Ammon's horn (tissue), 1 donor: Measurements from ENCODE around the gene SMIM43.
"Not testable (repeated sequence)": the region's sequence is repeated elsewhere in the genome, so short reads cannot be mapped to it uniquely, and the experiment has no call there.

Experiments used
- DNase-seq: peaks from one replicate; pipeline ENCODE4 v3.0.0-alpha.2; 2016; ENCODE audit warnings: low spot score

SMIM43 gene

DNA sequence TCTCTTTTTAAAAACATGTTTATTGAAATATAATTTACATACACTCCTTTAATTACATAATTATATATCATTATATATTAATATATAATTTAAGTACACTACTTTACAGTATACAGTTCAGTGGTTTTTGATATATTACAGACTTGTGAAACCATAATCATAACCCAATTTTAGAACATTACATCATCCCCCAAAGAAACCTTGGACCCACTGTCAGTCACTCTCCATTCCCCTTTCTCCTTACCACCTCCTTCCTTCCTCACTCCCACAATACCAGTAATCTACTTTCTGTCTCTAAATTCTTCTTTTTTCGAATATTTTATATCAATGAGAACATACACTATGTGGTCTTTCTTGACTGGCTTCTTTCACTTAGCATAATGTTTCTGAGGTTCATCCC is 18.2 kb upstream of the SMIM43 start:
- DNase-seq, result no peak

DNA sequence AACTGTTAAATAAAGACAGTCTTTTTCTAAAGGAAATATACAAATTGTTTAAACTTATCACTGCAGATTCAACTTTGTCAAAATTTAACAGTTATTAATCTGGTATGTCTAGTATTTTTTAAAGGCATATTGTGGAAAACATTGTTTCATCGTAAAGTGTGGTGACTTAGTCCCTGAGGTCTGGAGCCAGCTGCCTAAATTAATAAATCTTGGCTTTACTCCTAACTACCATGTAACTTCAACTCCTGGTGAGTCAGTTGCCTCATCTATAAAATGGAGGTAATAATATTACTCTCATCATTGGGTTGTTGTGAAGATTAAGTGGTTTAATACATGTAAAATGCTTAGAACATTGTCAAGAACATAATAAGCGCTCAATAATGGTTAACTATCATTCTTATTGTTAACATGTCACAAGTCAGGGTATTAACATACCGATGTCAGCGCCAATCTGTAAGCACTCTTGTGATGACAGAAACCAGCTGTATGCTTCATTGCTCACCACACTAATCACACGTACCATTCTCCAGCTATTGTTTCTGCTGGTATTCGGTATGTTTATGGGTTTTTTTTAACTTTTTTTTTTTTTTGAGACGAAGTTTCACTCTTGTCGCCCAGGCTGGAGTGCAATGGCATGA is 14.1 kb upstream of the SMIM43 start:
- no peak for DNase-seq

DNA sequence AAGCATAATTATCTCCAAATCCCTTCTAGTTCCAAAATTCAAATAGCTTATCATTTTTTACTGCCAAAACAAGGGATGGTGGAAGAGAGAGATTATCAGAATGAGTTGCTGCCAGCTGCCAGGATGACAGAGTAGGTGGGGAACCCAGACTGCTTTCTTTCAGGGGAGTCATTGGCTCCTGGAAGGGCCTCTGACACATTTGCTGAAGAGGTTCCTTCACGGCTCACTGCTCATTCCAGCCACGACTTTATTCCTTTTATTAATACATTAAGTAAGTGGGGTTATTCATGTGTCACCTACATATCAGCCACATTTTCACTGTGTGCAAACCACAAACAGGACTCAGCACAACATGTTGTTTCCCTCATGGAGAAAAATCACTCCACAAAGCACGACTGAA is 12.7 kb upstream of the SMIM43 start:
- no peak for DNase-seq

DNA sequence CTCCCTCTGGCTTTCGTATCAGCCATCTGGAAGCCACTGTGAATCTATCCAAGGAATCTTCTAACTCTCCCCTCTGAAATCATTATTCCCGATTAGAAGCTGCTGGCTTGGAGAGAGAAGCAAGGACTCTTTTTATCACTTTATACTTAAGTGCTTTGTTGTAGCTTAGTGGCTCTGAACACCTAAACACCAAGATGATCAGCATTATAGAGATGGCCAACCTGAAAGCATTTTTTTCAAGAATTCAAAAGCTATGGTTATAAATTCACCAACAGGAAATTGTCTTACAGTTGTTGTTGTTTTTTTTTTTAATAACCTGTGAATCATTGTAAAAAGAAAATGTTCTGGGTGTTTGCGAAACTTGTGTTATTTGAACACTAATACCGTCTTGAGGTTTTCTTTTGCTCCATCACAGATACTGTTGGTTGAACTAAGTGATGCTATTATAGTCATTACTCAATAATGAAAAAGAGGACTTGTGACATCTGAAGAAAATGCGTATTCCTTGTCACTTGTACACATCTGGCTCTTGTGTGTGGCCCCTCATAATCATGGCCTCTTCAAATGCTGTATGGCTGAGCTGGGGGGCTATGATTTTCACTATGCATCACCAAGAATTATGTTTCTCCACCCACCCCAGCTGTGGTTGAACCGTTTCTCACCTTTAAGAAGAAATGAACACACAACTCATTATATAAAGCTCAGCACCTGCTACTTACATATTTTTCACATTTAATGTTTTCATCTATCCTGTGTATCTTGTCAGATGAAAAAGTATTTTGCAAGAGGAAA is 11.8 kb upstream of the SMIM43 start:
- DNase-seq, result no peak

DNA sequence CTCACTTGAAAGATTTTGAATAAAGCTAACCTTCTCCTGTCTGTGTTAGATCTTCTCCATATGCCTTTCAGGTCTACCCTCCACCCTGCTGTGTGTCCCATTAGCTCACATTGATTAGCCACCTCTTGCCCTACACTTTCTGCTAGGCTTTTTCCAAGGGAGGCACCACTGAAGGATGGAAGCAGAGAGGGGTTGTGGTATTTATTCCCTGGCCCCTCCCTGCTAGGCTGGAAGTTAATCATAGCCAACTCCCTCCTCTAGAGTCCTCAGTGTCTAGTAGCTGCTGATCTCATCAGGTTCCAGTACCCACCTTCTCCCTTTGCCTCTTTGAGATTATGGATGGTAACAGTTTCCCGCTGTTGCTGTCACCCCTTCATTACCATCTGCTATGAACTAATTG is 8.9 kb upstream of the SMIM43 start:
- DNase-seq, result no peak

DNA sequence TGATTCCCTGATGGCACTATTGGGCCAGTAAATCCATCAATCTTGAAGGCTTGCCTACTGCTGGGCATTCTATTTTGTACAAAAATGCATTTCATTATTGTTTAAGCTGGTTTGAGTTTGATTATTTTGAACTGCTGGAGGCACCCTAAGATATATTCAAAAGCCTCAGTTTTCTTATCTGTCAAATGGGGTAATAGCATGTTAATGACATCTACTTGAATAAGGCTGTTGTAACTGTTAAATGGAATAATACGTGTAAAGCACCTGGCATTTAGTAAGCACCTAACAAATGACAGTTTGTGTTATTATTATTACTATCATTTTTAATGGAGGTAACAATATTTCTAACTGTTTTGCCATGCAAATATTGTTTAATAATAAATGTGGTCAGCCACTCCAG is 6.9 kb upstream of the SMIM43 start:
- no peak for DNase-seq

DNA sequence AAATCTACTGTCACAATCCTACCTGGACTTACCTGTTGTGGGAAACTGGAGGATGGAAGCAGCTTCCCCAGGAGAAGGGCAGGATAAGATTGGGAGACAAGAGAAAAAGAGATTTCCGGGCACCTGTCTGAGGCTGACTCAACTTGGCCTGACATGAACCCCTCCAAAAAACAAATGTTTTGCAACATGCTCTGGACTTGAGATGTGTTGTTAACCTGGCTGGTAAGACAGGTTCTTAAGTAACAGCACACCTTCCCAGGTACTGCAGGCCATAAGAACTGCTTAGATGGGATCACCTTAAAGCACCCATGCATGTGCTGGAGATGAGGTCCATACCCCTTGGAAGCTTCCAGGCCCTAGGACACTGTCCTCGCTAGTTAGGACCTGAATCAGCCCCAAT is 4.4 kb upstream of the SMIM43 start:
- no peak for DNase-seq

DNA sequence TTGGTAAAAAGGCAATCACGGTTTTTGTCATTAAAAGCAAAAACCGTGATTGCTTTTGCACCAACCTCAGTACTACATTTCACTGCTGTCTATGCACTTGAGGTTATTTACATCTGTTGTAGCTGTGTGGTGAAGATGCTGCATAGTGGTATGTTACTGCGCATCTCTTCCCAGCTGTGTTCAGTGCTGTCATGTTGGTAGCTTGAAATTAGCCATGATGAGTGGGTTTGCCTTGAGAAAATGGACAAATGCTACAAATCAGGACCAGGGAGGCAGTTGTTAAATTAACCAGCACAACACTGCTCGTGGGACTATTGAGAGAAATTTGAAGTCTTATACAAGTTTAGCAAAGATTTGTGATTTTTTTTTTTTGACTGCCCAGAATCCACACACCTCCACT is 2.2 kb upstream of the SMIM43 start:
- no peak for DNase-seq

DNA sequence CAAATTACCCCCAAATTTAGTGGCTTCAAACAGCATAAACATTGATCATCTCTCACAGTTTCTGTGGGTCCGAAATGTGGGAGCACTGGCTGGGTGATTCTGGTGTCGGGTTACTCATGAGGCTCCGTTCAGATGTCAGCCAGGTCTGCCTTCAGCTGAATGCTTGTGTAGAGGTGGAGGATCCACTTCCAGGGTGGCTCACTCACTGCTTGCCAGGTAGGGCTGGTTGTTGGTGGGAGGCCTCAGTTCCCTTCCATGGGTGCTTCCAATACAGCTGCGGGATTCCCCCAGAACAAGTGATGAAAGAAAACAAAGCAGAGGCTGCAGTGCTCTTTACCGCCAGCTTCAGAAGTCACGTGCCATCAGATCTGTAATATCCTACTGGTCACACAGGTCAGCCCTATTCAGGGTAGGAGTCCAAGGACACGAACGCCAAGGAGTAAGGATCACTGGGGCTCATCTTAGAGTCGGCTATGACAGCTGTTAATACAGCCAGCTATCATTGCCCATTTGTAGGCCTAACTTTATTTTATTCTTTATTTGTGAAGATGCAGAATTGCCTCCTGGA is 1.1 kb upstream of the SMIM43 start:
- no peak for DNase-seq

DNA sequence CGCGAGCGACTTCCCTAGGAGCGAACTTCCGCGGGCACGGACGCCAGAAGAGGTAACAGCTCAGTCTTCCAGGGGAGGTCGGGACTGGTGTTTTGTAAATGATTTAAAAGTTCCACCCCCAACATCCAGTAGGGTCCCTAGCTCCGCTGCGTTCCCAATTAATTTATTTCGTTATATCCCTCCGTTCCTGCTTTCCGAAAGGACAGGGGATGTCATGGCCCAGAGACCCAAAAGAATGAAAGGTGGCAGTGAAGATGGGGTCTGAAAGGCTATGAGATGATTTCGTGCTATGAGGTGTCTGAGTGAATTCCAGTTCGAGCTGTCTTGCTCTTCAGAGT is 373 bp upstream of the SMIM43 start:
- DNase-seq, result no peak

DNA sequence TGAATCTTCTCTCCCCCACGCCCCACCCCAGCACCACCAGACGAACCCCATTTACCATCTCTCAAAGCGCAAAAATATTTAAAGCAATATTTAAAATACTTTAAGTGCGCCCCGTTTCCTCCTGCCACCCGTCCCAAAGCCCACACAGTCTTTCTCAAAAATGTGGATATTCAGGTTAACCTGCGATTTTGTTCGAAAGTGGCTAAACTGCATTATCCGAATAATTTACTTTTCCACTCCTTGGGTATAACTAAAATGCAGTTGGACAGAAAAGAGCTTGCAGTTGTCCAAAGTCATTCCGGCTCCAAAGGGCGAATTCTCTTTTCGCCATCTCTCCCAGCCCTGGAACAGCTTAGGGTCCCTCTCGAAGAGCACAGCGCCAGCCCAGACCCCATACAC is 662 bp downstream of the SMIM43 start:
- no peak for DNase-seq

DNA sequence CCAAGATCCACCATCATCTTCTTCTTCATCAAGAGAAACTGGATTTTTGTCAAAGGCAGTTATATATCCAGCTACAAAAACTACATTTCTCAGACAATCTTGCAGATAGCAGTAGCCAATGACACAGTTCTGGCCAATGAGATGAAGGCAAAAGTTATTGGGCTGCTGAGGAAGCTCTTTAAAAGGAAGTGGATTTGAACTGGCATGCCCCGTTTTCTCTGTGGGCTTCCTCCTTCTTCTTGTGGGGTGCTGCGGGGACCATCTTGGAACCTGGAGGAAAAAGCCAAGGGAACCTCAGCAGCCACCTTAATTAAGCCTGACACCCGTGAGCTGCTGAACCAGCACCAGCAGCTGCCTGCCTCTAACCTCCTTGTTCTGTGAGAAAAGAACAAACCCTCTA is 4.8 kb downstream of the SMIM43 start:
- no peak for DNase-seq

DNA sequence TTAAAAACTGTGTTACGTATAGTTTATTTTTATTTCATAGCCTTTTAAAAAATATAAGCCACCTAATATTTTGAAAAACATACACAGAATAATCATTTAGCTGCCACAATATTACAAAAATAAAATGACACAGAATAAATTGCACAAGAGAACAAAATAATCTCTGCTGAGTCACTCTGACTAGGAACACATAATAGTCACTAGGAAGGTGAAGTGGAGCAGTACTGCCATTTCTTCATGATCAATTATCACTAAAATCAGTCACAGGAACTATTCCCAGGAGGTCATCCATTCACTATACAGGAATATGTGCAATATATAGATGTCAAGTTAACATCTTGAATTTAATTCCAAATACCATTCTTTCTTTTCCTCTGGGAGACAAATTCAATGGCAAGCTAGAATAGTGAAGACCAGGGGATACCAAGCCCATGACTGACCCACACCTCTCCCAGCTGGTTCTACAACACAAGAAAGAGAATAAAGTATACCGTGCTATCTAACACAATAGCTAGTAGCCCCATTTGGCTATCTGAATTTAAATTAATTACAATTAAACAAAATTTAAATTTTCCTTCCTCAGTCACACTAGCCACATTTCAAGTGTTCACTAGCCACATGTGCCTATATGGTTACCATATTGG is 5.9 kb downstream of the SMIM43 start:
- no peak for DNase-seq

DNA sequence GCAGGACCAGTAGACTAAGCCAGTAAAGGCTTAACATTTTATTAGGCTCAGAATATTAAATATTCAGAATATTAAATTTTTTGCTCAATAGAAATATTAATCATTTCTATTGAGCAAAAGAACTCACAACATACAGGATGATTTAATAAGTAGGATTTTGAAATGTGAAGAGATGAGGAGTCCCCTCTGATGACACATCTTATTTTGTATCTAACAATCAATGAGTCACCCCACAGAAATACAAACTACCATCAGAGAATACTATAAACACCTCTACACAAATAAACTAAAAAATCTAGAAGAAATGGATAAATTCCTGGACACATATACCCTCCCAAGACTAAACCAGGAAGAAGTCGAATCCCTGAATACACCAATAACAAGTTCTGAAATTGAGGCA is 12.8 kb downstream of the SMIM43 start:
- not testable (repeated sequence) for DNase-seq

DNA sequence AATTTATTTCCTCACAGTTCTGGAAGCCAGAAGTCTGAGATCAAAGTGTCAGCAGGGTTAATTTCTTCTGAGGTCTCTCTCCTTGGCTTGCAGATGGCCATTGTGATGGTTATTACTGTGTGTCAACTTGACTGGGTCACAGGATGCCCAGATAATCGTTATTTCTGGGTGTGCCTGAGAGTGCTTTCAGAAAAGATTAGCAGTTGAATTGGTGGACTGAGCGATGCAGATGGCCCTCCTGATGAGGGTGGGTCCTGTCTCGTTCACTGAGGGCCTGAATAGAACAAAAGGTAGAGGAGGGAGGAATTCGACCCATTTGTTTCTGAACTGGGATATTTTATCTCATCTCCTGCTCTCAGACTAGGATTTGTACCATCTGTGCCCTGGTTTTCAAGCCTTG is 15.7 kb downstream of the SMIM43 start:
- DNase-seq, result no peak

DNA sequence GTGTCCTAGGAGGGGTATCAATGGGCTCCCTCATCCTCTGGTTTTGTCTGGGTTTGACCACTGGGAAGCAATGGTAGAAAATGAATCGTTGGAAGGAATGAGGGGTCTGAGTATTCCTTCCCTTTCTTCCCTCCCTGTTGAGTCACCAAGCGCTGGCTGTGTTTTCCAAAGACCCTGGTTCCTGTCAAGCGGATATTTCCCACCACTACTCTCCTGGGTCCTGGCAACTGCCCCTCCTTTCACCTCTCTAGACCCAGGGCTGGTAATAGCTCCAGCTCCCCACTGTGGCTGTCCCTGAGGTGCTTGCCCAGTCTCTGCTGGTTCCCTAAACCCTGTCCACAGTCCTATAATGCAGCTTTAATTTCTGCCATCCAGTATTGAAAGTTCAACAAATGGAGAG is 22.2 kb downstream of the SMIM43 start:
- no peak for DNase-seq

DNA sequence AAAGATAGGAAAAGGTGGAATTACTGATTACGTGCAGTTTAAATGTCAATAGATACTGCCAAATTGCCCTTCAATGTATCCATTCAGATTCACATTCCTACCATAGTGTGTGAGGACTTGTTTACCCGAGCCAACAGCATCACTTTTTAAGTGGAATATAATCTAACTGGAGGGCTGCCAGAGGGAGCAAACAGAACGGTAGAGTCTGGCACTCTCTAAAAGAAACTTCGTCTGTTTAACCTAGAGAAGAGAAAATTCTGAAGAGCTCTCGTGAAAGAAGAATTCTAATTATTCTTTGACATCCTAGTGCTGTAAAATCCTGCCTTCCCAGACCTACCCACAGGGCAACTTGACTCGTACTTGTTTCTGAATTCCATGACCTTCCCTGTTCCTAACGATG is 23.2 kb downstream of the SMIM43 start:
- DNase-seq, result no peak

DNA sequence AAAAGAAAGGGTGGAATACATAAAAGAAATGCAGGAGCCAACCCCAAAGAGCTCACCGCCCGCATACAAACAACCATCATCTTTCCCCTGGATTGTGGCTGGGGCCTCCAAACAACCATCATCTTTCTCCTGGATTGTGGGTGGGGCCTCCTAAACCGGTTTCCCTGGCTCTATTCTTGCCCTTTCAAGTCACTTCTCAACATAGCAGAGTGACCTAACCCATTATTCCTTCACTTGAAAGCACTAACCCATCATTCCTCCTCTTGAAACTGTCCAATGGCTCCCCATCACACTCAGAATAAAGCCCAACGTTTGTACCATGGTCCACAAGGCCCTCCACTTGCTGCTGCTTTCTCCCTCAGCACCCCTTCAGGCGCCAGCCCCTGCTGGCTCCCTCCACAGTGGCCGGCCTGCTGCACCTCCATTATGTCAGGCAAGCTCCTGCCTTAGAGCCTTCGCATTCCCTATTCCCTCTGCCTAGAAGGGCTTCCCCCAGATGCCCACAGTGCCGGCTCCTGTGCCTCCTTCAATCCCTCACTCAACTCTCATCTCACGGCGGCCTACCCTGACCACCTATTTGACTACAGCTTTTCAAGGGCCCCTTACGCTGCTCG is 24.1 kb downstream of the SMIM43 start:
- no peak for DNase-seq

DNA sequence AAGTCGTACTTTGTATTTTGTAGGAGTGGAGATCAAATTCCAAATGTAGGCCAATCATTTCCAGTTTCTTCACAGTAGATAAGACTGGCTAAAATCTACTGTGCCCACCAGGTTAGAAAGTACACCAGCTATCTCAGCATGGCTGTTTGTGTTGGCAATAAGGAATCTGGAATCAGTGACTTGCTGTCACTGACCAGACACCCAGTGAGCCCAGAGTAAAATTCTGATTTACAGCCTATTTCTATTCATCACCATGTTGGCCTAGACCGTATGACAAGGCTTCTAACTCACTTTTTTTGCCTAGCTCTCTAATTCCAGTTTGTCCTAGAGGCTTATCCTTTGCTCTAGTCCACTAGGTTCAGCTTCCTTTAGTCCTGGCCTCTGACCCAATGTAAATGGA is 25.4 kb downstream of the SMIM43 start:
- no peak for DNase-seq

DNA sequence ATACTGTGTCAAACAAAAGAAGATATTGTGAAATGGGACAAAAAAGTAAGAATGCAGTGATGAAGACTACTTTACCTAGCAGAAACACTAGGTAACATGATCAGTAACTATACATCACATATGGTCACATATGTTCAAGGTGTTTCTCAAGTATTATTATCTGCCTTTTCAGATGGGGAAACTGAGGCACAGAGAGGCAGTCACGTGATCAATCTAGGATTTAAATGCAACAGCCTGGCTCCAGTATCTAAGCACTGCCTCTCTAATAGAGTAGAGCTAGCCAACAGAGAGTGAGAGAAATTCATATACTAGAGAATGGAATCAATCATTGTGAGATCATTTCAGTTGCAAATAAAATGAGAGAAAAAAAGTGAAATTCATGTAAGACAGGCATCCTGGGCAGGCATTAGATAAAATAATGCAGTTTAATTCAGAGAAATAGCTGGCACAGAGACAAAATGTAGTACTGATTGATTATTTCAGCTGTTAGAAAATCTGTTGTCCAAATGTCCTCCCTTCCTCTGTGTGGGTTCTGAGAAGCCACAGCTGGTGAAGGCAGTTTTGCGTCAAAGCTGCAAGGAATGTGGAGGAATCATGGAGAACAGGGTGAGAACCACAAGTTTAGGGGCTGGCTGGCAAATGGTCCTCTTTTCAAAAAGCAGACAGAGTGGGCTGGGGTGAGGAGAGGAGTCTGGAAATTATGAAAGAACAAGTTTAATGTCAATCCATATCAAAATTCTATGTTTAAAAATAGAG is 26.0 kb downstream of the SMIM43 start:
- no peak for DNase-seq

DNA sequence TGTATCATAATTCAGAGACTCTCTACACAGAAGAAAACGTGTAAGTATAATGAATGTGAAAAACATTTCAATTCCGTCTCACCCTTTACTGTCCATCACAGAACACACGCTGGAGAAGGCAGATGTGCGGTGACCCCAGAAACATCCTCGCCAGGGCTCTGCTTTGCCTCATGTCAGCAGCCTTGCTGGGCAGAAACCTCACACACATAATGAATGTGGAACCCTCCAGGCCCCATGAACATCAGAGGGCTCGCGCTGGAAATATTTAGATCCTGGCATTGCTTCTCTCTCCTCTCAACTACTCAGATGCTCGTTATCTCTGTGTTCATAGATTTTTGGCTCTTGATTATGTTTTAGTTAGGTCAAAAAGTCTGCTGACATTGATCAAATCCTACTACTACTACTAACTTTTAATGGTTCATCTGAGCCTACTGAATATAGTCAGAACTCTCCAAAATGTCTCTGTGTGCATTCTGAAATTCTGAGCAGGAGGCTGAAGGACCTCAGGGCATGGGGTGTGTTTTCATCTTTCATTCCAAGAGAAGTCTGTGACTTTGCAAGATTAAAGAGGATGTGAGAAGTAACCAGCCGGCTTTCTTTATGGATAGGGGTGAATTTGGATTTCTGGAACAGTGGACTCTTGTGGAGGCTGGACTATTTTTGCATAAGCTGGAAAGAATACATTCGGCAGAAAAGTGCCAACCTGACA is 27.0 kb downstream of the SMIM43 start:
- no peak for DNase-seq
